HL-60 (cell line): ENCODE measurements around the gene PTPRK.

Experiments used
- DNase-seq, 2 experiments: peaks; one replicate each; pipeline ENCODE4 v3.0.0-alpha.2; 2010 to 2020; ENCODE audit warnings: low read depth in 1 of 2, low spot score in 1 of 2
- H3K27ac ChIP-seq: fragments of 250-450 bp; sonication (Bioruptor Pico); replicated peaks from 2 replicates; pipeline ENCODE4 v1.5.1; 2020; ENCODE audit warnings: mild to moderate bottlenecking, moderate library complexity
- H3K27me3 ChIP-seq: fragments of 250-450 bp; sonication (Bioruptor Pico); 2 replicates; pipeline ENCODE4 v1.5.1; 2021; ENCODE audit warnings: mild to moderate bottlenecking, moderate library complexity; ENCODE audit not compliant: insufficient read depth, poor library complexity, severe bottlenecking
- H3K4me3 ChIP-seq: replicated peaks from 2 replicates; pipeline ENCODE4 v1.5.1; 2011; ENCODE audit warnings: mild to moderate bottlenecking, control low read depth, low read length; ENCODE audit not compliant: insufficient read depth
- GABPA ChIP-seq: IDR thresholded peaks from 2 replicates; pipeline ENCODE4 v1.6.1; 2012; ENCODE audit warnings: low read depth
- POLR2AphosphoS5 ChIP-seq: IDR thresholded peaks from 2 replicates; pipeline ENCODE4 v1.6.1; 2012; ENCODE audit warnings: low read depth
- REST ChIP-seq: IDR thresholded peaks from 2 replicates; pipeline ENCODE4 v1.6.1; 2012; ENCODE audit warnings: low read depth; ENCODE audit not compliant: insufficient replicate concordance
- SPI1 ChIP-seq: IDR thresholded peaks from 2 replicates; pipeline ENCODE4 v1.6.1; 2012; ENCODE audit warnings: low read depth, mild to moderate bottlenecking, borderline replicate concordance
- TF ChIP-seq, protein P1 (sequence below): IDR thresholded peaks from one replicate; pipeline ENCODE4 v1.5.1; 2011; ENCODE audit warnings: low read length, control low read depth, inconsistent platforms; ENCODE audit not compliant: insufficient read depth

The PTPRK gene

GRCh38 chr6:128070406-128070805, 450.0 kb downstream of the PTPRK start:
- Histone ChIP-seq H3K27ac (no peak overlapping the region), H3K4me3 (no peak overlapping the region), H3K27me3 (no peaks in the 10 kb centered on the region)
- no peak for DNase-seq
- TF ChIP-seq, protein P1, sequence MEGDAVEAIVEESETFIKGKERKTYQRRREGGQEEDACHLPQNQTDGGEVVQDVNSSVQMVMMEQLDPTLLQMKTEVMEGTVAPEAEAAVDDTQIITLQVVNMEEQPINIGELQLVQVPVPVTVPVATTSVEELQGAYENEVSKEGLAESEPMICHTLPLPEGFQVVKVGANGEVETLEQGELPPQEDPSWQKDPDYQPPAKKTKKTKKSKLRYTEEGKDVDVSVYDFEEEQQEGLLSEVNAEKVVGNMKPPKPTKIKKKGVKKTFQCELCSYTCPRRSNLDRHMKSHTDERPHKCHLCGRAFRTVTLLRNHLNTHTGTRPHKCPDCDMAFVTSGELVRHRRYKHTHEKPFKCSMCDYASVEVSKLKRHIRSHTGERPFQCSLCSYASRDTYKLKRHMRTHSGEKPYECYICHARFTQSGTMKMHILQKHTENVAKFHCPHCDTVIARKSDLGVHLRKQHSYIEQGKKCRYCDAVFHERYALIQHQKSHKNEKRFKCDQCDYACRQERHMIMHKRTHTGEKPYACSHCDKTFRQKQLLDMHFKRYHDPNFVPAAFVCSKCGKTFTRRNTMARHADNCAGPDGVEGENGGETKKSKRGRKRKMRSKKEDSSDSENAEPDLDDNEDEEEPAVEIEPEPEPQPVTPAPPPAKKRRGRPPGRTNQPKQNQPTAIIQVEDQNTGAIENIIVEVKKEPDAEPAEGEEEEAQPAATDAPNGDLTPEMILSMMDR: no peak
- TF ChIP-seq POLR2AphosphoS5 (no peak), SPI1 (no peak), GABPA (no peak)

- no peak for DNase-seq
- Histone ChIP-seq H3K4me3 (no peak overlapping the region), H3K27me3 (no peaks in the 10 kb centered on the region), H3K27ac (no peak overlapping the region)
- TF ChIP-seq GABPA (no peak), SPI1 (no peak), REST (no peak), POLR2AphosphoS5 (no peak)
- TF ChIP-seq, protein P1: no peak
Measured at GRCh38 chr6:128069188-128069587, 451.2 kb downstream of the PTPRK start.

DNA sequence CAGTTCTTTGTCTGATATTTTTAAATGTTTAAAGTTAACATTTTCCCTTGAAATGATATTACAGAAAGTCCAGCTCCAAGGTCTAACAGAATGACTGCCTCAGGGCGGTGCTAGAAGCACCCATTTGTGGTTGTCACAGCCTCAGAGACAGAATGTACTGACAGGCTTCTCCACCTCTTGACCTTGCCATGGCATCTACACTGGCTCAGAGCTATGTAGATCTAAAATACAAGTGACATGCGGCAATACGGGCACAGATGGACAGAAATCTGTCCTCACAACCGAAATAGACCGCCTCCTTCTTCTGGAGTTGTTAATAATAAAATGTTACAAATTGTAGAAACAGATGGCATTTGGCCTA, 452.3 kb downstream of the PTPRK start:
- Histone ChIP-seq H3K27ac (no peak overlapping the region), H3K27me3 (no peaks in the 10 kb centered on the region), H3K4me3 (no peak overlapping the region)
- DNase-seq: no peak
- TF ChIP-seq, protein P1: no peak
- TF ChIP-seq GABPA: no peak
- TF ChIP-seq REST: no peak
- TF ChIP-seq SPI1: no peak
- TF ChIP-seq POLR2AphosphoS5: no peak

- TF ChIP-seq POLR2AphosphoS5 (no peak), REST (no peak), GABPA (no peak), SPI1 (no peak)
- TF ChIP-seq, protein P1: no peak
- Histone ChIP-seq H3K27me3 (no peaks in the 10 kb centered on the region), H3K4me3 (no peak overlapping the region), H3K27ac (no peak overlapping the region)
- DNase-seq: no peak
Measured at GRCh38 chr6:128067446-128068118, 452.8 kb downstream of the PTPRK start.
